ENCODE results near the gene CORO1A. TPM values are rescaled to one million over a fixed set of nuclear protein-coding genes. Genes with fewer than 3 reads are reported as not detected.
"Not testable (repeated sequence)": the region's sequence is repeated elsewhere in the genome, so short reads cannot be mapped to it uniquely, and the experiment has no call there.

The CORO1A gene
- total RNA-seq, 2 donors from 2014 or later, result 78.1 to 87.8 TPM

DNA sequence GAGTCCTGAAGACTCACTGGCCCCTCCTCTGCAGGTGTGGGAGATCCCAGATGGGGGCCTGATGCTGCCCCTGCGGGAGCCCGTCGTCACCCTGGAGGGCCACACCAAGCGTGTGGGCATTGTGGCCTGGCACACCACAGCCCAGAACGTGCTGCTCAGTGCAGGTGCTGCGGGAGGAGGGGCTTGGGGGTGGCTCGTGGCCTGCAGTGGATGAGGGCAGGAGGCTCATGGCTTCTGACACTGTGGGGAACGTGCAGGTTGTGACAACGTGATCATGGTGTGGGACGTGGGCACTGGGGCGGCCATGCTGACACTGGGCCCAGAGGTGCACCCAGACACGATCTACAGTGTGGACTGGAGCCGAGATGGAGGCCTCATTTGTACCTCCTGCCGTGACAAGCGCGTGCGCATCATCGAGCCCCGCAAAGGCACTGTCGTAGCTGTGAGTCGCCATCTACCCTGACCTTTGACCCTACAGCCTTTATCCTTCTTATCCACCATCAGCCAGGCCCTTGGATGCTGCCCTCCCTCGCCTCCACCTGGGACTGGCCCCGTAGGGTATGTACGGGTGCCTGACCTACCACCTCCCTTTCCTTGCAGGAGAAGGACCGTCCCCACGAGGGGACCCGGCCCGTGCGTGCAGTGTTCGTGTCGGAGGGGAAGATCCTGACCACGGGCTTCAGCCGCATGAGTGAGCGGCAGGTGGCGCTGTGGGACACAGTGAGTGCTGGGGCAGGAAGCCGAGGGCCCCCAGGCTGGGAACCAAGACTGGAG is 3.6 kb downstream of the CORO1A start:
- Histone ChIP-seq H3K27ac (peak overlapping the region in 1 of 2 donors; percentile 21), H3K36me3 (no peaks in the 10 kb centered on the region), H3K9me3 (no peaks in the 10 kb centered on the region), H3K4me3 (peak overlapping the region; percentile 73), H3K27me3 (replicated peaks; ENCODE audit: insufficient read depth) (no peaks in the 10 kb centered on the region), H3K4me1 (ENCODE audit: control insufficient read depth in 1 of 2, low read depth in 2 of 2) (peaks cover 6 to 10% of the 10 kb centered on the region in 2 donors)
- DNase-seq (ENCODE audit: low spot score) (no peak), ATAC-seq (ENCODE audit: insufficient number of reproducible peaks, low FRiP score, low read depth) (no peak)
- TF ChIP-seq, protein P1, sequence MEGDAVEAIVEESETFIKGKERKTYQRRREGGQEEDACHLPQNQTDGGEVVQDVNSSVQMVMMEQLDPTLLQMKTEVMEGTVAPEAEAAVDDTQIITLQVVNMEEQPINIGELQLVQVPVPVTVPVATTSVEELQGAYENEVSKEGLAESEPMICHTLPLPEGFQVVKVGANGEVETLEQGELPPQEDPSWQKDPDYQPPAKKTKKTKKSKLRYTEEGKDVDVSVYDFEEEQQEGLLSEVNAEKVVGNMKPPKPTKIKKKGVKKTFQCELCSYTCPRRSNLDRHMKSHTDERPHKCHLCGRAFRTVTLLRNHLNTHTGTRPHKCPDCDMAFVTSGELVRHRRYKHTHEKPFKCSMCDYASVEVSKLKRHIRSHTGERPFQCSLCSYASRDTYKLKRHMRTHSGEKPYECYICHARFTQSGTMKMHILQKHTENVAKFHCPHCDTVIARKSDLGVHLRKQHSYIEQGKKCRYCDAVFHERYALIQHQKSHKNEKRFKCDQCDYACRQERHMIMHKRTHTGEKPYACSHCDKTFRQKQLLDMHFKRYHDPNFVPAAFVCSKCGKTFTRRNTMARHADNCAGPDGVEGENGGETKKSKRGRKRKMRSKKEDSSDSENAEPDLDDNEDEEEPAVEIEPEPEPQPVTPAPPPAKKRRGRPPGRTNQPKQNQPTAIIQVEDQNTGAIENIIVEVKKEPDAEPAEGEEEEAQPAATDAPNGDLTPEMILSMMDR (IDR thresholded peaks at IDR 0.05), result peak; percentile 47

DNA sequence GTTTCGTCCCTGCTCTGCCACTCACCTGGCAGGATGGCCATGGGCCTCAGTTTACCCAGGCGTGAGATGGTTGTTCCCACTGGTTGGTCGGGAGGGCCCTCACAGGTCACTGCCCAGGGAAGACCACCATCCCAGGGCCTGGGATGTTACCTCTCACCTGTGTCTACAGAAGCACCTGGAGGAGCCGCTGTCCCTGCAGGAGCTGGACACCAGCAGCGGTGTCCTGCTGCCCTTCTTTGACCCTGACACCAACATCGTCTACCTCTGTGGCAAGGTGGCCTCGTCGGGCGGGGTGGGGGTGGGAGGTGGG is 4.1 kb downstream of the CORO1A start:
- DNase-seq (ENCODE audit: low spot score), result no peak
- no peak overlapping the region for H3K27ac ChIP-seq
- no peaks in the 10 kb centered on the region for H3K36me3 ChIP-seq
- H3K4me3 ChIP-seq, result no peak overlapping the region
- H3K9me3 ChIP-seq, result no peaks in the 10 kb centered on the region
- ATAC-seq (ENCODE audit: insufficient number of reproducible peaks, low FRiP score, low read depth), result no peak
- TF ChIP-seq, protein P1 (IDR thresholded peaks at IDR 0.05), result no peak
- peaks cover 6 to 10% of the 10 kb centered on the region in 2 donors for H3K4me1 ChIP-seq (ENCODE audit: control insufficient read depth in 1 of 2, low read depth in 2 of 2)
- no peaks in the 10 kb centered on the region for H3K27me3 ChIP-seq (replicated peaks; ENCODE audit: insufficient read depth)

DNA sequence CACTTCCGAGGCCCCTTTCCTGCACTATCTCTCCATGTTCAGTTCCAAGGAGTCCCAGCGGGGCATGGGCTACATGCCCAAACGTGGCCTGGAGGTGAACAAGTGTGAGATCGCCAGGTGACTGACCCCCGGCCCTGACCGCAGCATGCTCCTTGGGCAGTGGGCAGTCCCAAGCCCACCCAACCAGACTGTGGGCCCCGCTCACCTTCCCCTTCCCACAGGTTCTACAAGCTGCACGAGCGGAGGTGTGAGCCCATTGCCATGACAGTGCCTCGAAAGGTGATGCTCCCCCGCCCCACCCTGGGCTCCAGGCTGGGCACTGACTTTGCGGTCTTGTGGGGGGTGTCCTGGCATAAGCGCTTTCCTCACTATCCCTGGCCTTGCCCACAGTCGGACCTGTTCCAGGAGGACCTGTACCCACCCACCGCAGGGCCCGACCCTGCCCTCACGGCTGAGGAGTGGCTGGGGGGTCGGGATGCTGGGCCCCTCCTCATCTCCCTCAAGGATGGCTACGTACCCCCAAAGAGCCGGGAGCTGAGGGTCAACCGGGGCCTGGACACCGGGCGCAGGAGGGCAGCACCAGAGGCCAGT is 4.7 kb downstream of the CORO1A start:
- no peaks in the 10 kb centered on the region for H3K36me3 ChIP-seq
- peaks cover 6 to 10% of the 10 kb centered on the region in 2 donors for H3K4me1 ChIP-seq (ENCODE audit: control insufficient read depth in 1 of 2, low read depth in 2 of 2)
- no peak for ATAC-seq (ENCODE audit: insufficient number of reproducible peaks, low FRiP score, low read depth)
- no peak for DNase-seq (ENCODE audit: low spot score)
- TF ChIP-seq, protein P1 (IDR thresholded peaks at IDR 0.05), result no peak
- no peak overlapping the region for H3K27ac ChIP-seq
- H3K27me3 ChIP-seq (replicated peaks; ENCODE audit: insufficient read depth), result no peaks in the 10 kb centered on the region
- H3K4me3 ChIP-seq, result no peak overlapping the region
- no peaks in the 10 kb centered on the region for H3K9me3 ChIP-seq

DNA sequence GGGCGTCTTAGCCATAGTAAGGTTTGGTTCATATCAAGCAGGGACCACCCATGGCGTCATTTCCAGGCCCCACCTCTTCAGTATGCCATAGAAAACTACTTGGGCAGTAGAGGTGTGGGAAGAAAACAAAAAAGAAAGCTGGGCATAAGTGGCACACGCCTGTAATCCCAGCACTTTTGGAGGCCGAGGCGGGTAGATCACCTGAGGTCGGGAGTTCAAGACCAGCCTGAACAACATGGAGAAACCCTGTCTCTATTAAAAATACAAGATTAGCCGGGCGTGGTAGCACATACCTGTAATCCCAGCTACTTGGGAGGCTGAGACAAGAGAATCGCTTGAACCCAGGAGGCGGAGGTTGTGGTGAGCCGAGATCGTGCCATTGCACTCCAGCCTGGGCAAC is 7.8 kb downstream of the CORO1A start:
- ATAC-seq (ENCODE audit: insufficient number of reproducible peaks, low FRiP score, low read depth); H3K27ac ChIP-seq; H3K4me1 ChIP-seq (ENCODE audit: control insufficient read depth in 1 of 2, low read depth in 2 of 2); DNase-seq (ENCODE audit: low spot score); H3K4me3 ChIP-seq; H3K27me3 ChIP-seq (replicated peaks; ENCODE audit: insufficient read depth); H3K9me3 ChIP-seq; H3K36me3 ChIP-seq: not testable (repeated sequence)

DNA sequence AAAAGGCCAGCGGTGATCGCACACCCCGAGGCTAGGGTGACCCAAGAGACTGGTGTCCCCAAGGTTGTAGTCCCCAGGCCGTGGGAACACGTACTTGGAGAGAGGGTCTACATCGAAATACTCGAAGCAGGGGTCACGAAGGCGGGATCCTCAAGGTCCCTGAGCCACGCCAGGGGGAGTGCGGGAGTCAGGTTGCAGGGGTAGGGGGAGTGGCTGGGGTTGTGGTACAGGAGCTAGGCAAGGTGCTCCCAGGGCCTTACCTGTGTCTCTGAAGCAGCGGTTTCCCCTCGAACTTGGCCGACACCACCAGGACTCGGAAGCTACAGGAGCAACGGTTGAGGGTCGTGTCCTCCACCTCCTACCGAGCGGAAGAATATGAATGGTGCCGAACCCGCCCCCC is 9.7 kb downstream of the CORO1A start:
- not testable (repeated sequence) for ATAC-seq (ENCODE audit: insufficient number of reproducible peaks, low FRiP score, low read depth)

DNA sequence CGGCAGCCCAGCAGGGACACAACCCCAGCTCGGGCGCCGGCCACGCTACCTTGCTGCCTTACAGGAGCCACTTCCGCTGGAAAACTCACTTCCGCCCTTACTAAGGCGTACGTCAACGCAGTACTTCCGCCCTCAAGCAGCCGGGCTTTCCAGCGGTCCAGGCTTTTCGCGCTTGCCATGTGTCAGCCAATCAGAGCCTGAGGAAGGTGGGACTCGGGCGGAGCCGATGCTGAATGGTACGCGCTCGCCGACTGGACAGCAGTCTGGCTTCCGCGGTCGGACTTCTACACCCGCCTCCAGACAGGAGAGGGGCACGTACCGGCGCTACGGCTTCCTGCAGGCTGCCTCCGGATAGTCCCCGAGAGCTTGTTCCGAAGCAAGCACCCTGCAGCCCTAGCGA is 10.2 kb downstream of the CORO1A start, which contains the start of the genes BOLA2B and SLX1A:
Gene BOLA2B, minus strand, starts transcription at position 52 of the 400 bp plus-strand sequence. CDS start 71 bp downstream, outside the sequence.
Gene SLX1A, plus strand, starts transcription at position 261 of the 400 bp plus-strand sequence. CDS start 210 bp downstream, outside the sequence.
- not testable (repeated sequence) for H3K9me3 ChIP-seq; H3K4me1 ChIP-seq (ENCODE audit: control insufficient read depth in 1 of 2, low read depth in 2 of 2); DNase-seq (ENCODE audit: low spot score); H3K36me3 ChIP-seq; H3K27ac ChIP-seq; H3K27me3 ChIP-seq (replicated peaks; ENCODE audit: insufficient read depth)
- ATAC-seq (ENCODE audit: insufficient number of reproducible peaks, low FRiP score, low read depth), result peak; percentile 95
- H3K4me3 ChIP-seq, result peak within 1 kb of the TSS; percentile 53

More for the DNA sequence above, 9.7 kb downstream of the CORO1A start:
- DNase-seq (ENCODE audit: low spot score); H3K27me3 ChIP-seq (replicated peaks; ENCODE audit: insufficient read depth); H3K36me3 ChIP-seq; H3K27ac ChIP-seq; H3K4me3 ChIP-seq; H3K9me3 ChIP-seq; H3K4me1 ChIP-seq (ENCODE audit: control insufficient read depth in 1 of 2, low read depth in 2 of 2): not testable (repeated sequence)

DNA sequence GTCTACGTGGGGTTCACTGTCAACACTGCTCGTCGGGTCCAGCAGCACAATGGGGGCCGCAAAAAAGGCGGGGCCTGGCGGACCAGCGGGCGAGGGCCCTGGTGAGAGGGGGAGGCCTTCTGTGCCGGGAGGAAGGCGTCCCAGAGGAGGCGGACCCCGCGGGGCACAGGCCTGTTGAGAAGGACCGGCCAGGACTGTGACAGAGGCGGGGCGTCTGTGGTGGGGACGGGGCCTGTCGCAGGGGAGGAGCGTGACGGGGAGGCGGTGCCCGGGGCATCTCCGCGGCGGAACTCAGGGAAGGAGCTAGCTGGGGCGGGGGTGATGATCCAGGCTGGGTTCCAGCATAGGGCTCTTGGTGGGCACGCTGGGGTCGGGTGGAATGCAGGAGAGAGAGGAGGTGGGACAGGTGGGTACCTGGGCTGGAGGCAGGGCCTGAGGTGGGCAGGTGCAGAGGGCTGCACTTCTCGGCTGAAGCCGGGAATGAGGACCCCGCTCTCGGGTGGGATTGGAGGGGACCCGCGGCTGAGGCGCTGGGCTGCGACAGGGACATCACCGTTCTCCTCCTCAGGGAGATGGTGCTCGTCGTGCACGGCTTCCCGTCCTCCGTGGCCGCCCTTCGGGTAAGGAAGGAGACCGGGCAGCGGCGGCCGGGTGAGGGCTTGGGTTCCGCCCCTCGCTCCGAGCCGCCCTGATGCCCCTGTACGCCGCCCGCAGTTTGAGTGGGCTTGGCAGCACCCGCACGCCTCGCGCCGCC is 10.9 kb downstream of the CORO1A start:
- not testable (repeated sequence) for H3K36me3 ChIP-seq; H3K4me1 ChIP-seq (ENCODE audit: control insufficient read depth in 1 of 2, low read depth in 2 of 2); H3K27me3 ChIP-seq (replicated peaks; ENCODE audit: insufficient read depth); H3K27ac ChIP-seq; DNase-seq (ENCODE audit: low spot score); H3K9me3 ChIP-seq
- ATAC-seq (ENCODE audit: insufficient number of reproducible peaks, low FRiP score, low read depth), result peak; percentile 58
- H3K4me3 ChIP-seq, result peak overlapping the region; percentile 53

DNA sequence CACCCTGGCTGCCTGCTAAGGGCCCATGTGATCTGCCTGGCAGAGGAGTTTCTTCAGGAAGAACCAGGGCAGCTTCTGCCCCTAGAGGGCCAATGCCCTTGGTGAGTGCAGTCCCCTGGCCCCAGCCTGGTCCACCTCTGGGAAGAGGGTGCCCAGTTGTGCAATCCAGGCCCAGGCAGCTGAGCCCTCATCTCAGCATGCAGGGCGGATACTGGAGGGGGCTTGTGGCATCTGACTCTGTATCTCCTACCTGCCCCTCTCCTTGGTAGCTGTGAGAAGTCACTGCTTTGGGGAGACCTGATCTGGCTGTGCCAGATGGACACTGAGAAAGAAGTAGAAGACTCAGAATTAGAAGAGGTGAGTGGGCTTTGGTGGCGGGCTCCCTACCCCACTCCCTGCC is 13.6 kb downstream of the CORO1A start:
- not testable (repeated sequence) for H3K27me3 ChIP-seq (replicated peaks; ENCODE audit: insufficient read depth); DNase-seq (ENCODE audit: low spot score); H3K27ac ChIP-seq; H3K36me3 ChIP-seq; ATAC-seq (ENCODE audit: insufficient number of reproducible peaks, low FRiP score, low read depth); H3K4me1 ChIP-seq (ENCODE audit: control insufficient read depth in 1 of 2, low read depth in 2 of 2); H3K9me3 ChIP-seq; H3K4me3 ChIP-seq

DNA sequence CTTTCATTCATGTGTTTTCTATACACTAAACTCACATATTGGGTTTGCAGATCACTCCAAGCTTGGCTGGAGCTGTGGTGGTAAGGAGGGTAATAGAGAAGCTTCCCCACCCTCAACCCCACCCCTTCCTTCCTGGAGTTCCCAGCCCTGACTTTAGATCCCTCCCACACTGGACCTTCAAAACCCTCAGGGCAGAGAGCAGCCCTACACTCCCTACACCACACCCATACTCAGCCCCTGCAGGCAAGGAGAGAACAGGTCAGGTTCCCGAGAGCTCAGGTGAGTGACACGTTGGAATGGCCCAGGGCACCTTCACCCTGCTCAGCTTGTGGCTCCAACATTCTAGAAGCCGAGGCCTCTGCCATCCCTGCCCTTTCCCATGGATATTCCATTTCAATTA is 15.6 kb downstream of the CORO1A start, which contains the start of gene SULT1A3:
Gene SULT1A3, plus strand, starts transcription at position 207 of the 400 bp plus-strand sequence. CDS start 1,474 bp downstream, outside the sequence.
- H3K36me3 ChIP-seq; H3K27ac ChIP-seq; DNase-seq (ENCODE audit: low spot score); ATAC-seq (ENCODE audit: insufficient number of reproducible peaks, low FRiP score, low read depth); H3K4me1 ChIP-seq (ENCODE audit: control insufficient read depth in 1 of 2, low read depth in 2 of 2); H3K4me3 ChIP-seq; H3K27me3 ChIP-seq (replicated peaks; ENCODE audit: insufficient read depth); H3K9me3 ChIP-seq: not testable (repeated sequence)

Measured in thoracic aorta (tissue), 2 donors.